GM19372 (cell line): Measurements from ENCODE around the gene FAAP24.
"Not testable (repeated sequence)": the region's sequence is repeated elsewhere in the genome, so short reads cannot be mapped to it uniquely, and the experiment has no call there.

Experiments
- ATAC-seq: cut with Tn5 transposase; IDR thresholded peaks from one replicate; pipeline ENCODE4 v1.9.1; 2021; ENCODE audit warnings: mild to moderate bottlenecking, low read depth, moderate library complexity; ENCODE audit not compliant: unreplicated experiment

The FAAP24 gene, protein sequence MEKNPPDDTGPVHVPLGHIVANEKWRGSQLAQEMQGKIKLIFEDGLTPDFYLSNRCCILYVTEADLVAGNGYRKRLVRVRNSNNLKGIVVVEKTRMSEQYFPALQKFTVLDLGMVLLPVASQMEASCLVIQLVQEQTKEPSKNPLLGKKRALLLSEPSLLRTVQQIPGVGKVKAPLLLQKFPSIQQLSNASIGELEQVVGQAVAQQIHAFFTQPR

DNA sequence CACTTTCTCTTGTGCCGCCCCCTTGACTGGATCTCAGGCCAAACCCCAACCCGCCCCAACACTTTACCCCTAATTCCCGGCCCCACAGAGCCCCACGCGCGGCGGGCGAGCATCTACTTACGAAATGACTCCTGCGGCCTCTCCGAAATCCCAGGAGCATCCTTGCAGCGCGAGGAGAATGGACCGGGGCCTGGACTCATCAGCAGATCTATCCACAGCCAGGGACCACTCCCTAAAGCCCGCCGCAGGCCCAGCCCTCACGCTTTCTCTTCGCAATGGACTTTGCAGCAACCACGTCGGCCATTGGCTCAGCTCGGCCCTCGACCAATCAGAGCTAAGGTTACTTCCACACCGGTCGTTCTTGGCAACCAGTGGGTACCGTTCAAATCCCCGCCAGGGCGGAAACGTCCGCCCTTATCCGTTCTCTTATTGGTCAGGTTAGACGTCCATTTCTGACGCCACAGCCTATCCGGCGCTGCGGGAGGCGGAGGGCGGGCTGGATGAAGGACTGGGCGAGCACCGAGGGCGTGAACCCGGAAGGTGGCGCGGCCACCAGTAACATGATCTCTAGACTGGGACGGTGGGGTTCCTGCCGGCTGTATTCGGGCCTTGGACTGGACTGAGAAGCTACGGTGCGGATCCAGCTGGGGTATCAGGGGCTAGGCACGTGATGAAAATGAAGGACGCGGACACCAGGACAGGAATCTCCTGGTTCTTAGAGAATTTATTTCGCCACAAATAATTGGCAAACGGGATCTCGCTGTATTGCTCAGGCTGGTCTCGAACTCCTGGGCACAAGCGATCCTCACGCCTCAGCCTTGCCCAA, at the start of gene FAAP24, which contains the start of gene CEP89:
Gene FAAP24, plus strand, starts transcription at position 528 of the 826 bp plus-strand sequence. CDS start 955 bp downstream, outside the sequence.
Gene CEP89, minus strand, starts transcription at position 244 of the 826 bp plus-strand sequence. Its CDS starts 84 bp downstream, at position 160.
- peak; percentile 99 for ATAC-seq

DNA sequence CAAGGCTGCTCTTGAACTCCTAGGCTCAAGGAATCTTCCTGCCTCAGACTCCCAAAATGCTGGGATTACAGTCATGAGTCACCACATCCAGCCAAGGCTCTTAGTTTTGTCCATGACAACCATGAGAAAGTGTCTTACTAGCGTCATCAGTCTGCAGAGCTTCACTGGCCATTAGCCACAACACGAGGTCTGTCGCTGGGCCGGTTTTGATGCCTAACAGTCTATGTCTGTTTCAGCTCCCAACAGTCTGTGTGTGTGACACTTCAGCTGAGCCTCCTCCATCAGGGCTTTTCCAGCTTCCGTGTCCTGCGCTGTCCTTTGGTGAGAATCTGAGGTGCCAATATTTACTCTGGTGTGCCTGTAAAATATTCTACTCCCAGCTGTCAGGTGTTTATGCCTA, 47.8 kb upstream of the FAAP24 start:
- no peak for ATAC-seq

DNA sequence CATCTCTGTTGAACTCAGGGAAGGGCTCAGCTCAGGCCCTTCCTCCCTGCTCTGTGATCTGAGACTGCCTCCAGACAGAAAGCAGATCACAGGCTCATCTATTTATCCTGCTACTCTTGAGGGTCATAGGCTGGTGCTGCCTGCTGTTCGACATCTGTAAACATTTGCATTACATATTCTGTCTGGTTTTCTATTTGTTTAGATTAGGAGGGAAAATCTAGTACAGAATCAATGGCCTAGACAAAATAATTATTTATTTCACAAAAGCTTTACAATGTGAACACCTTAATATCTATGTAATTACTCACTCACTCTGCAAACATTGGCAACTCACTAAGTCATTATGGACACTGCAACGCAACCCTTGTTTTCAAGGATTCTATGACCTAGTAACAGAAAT, 43.2 kb upstream of the FAAP24 start:
- ATAC-seq: no peak

DNA sequence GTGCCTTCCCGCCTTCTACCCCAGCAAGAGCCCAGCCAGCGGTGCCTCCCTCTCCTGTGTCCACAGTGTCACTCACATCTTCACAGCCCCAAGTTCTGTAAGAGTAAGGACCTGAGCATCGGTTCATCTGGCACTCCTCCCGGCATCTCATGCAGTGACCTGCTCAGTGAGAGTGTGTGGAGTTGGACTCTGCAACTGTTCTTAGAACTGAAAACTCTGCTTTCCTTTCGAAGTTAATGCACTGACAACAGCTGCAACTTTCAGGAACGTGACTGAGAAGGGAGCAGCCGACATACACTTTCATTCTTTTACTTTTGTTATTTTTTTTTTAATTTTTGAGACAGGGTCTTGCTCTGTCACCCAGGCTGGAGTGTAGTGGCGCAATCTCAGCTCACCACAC, 41.5 kb upstream of the FAAP24 start:
- no peak for ATAC-seq

DNA sequence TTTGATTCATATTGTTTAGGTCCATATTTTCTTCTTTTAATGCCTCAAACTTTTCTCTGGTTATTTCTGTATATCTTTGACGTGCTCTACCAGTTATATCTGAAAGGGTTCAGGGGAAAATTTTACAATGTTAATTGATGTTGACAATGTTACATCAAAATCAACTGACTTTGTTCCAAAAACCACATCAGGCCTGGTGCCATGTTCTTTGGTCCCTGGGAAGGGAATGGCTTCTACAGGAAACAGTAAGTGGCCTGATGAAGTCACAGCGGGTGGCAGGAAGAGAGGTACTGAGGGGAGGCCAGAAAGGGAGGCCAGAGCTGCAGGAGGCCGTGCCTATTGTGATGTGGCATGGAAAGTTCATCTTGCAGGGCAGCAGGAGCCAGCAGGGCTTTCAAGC, 38.5 kb upstream of the FAAP24 start:
- ATAC-seq: no peak

DNA sequence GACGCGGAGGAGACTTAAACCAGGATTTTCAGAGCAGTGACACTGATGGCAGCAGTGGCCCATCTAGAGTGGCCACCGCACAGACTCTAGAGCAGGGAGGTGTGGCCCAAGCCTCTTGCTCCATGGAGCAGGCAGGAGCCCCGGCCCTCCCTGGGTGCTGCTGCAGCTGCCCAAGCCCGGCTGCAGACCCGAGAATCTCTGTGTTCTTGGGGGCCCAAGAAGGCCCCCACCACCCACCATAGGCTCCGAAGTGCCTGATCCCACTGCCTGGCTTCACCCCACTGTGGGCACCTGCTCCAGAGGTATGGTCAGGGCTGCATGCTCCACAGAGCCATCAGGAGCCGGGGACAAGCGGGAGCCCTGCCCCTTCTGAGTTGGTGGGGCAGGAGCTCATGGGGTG, 36.4 kb upstream of the FAAP24 start:
- ATAC-seq: no peak

DNA sequence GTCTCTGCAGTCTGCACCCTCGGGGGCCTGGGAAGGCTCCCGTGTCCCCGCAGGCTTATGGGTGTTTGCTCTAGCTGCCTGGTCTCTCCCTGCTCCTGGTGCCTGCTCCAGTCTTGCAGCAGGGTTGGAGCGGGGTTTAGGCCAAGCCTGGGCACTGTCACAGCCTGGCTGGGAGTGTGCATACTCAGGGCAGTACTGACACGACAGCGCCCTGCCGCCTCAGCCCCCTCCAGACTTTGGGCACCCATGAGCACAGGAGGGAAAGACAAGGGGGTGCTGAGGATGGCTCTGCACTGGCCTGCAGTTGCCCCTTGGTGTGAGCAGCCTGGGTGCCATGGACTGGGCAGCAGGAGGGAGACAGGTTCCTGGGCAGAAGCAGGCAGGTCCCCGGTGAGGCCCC, 36.0 kb upstream of the FAAP24 start:
- no peak for ATAC-seq

DNA sequence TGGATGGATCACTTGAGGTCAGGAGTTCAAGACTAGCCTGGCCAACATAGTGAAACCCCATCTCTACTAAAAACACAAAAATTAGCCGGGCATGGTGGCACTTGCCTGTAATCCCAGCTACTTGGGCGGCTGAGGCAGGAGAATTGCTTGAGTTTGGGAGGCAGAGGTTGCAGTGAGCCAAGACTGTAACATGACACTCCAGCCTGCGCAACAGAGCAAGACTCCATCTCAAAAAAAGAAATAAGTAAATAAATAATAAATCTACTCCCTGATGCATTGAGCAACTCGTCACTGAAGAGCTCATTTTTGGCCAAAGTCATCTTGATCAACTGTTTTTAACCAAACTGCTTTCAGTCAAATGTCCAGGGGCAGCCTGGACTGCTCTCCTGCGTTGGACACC, 30.8 kb upstream of the FAAP24 start:
- ATAC-seq: not testable (repeated sequence)

DNA sequence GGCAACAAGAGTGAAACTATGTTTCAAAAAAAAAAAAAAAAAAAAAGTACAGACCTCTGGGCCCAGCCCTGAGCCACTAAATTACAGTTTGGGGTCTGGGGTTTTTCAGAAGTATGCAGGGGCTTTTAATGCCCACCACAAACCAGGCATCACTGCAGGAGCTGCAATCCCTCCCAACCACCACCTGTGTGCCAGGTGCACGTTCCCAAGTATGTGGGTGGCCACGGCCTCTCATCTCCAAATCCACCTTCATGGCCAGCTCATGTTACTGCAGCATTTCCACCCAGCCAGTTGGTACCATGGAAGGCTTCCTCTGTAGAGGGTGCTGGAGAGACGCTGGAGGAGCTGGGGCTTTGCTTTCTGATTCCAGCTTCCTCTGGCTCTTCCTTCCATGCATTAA, 26.8 kb upstream of the FAAP24 start:
- ATAC-seq: no peak

DNA sequence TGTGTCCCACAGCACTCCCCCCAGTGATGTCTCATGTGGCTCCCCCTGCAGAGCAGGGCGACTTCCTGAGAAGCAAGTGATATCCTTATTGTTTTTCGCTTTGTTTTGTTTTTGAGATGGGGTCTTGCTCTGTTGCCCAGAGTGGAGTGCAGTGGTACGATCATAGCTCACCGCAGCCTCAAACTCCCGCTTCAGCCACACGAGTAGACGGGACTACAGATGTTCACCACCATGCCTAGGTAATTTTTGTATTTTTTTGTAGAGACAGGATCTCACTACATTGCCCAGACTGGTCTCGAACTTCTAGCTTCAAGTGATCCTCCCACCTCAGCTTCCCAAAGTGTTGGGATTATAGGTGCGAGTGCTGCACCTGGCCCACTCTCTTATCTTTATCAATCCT, 5.3 kb upstream of the FAAP24 start:
- ATAC-seq: no peak

DNA sequence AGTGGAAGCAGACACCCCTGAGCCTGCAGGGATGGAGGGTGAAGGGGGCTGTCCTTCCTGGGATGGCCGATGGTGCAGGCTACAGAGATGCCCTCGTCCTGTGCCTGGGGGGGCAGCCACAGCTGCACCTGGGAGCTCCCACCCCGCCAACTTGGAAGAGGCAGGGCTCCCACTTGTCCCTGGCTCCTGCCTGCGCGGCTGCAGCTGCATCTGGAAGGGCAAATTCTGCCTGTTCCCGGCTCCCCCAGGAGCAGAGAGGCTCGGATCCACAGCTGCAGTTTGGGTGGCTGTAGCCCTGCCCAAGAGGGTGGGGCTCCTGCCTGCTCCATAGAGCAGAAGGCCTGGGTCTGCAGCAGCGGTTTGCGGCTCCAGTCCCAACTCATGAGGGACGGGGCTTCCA, 2.5 kb upstream of the FAAP24 start:
- no peak for ATAC-seq

DNA sequence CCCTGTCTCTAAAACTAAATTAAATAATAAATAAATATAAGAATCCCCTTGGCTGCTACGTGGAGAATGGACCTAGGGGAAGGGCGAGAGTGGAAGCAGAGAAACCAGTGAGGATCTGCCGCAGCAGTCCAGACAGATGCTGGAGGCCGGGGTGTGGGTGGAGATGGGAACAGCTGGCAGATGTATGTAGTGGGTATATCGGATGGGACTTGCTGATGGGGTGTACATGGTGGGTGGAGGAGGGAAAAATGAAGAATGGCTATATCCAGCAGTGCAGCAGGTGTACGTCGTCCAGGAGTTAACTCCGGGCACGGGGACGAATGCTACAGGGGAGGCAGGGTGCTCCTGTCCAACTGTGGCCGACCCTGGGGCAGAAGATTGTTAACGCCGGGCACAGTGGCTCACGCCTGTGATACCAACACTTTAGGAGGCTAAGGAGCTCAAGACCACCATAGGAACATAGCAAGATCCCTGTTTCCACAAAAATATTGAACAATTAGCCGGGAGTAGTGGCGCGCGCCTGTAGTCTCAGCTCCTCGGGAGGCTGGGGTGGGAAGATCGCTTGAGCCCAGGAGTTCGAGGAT, 938 bp upstream of the FAAP24 start:
- ATAC-seq: no peak

DNA sequence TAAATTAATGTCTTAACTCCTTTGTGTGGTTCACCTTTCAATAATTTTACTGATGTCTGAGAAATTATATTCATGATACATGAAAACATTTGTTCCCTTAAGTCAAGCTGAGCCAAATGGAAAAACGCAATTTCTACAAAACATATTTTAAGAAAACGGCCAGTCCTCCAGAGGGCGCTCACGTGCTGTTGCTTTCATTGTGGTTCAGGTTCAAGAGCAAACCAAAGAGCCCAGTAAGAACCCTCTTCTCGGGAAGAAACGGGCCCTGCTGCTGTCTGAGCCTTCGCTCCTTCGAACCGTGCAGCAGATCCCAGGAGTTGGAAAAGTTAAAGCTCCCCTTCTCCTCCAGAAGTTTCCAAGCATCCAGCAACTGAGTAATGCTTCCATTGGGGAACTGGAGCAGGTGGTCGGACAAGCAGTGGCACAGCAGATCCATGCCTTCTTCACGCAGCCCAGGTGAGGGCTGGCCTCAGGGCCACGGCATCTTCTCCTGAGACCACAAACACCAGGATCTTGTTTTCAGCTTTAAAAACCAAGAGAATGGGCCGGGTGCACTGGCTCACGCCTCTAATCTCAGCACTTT, 4.3 kb downstream of the FAAP24 start:
- ATAC-seq: no peak

DNA sequence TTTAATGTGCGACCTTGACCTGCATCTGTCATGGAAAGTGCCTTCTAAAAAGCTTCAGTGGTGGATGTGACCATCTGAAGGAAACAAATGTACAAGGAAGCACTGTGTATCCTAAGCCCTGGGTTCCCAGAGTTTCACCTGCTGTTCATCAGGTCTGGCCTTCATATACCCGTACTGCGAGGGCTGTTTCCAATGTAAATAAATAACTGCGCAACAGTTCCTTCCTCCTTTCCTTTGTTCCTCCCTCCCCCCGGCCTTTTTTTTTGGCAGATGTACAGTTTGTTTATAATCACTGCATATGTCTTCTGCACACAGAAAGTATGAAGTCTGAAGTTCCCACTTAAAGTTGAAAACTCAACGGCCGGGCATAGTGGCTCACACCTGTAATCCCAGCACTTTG, 5.2 kb downstream of the FAAP24 start:
- ATAC-seq: no peak

DNA sequence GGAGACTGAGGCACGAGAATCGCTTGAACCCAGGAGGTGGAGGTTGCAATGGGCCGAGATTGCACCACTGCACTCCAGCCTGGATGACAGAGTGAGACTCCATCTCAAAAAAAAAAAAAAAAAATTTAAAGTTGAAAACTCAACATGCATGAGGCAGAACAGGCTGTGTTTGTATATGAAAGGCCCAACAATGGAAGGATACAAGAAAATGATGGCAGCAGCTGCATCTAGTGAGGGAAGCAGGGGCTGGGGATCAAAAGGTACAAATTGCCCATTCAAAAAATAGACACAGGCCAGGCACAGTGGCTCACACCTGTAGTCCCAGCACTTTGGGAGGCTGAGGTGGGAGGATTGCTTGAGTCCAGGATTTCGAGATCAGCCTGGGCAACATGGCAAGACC, 5.8 kb downstream of the FAAP24 start:
- ATAC-seq: not testable (repeated sequence)

DNA sequence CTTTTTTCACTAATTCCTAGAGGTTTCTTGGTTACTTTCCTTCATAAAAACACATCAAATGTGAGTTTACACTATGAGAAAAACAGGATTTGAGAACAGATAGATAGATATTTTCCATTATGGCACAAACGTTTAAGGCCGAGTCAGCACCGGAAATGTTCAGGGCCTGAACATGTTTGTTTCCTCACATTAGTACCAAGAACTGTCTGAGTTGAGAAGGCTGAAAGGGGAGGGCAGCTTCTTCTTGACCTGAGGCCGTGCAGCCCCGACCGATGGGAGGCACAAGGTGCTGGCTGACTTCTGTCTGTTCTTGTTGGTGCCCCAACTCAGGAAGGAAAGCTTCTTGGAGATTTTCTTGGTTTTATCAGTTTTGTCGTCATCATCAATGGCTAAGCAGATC, 7.8 kb downstream of the FAAP24 start:
- not testable (repeated sequence) for ATAC-seq

DNA sequence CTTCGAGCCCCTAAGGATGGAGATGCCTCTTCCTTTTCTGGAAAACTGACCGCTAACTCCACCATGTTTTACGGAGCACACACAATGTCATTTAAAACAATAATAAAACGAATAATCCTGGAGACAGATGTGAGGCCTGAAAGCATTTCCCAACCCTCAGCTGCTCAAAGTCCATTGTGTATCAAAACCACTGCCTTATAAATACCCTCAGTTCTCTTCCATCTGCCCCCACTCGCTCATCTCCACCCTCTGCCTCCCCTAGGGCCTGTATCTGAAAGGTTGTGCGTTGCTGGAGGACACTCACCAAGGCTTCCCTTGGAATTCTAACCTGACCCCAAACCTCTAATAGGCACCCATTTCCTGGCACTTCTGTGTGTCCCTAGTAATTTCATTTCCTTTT, 10.4 kb downstream of the FAAP24 start:
- ATAC-seq: not testable (repeated sequence)

DNA sequence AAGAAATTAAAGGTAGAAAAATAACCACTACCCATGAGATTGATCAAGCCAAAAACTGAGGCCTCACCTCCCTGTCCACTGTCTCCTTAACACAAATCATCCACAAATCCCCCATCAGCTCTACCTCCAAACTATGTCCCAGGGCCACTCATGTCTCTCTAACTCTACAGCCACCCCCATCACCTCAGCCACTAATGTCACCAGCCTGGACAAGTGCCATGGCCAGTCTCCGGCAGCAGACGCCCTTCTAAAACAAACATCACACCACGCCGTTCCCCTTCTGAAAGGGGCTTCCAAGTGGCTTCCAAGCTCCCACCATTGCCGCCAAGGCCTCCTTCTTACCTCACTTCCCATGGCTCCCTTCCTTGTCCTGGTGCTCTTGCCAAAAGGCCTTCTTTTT, 16.2 kb downstream of the FAAP24 start:
- ATAC-seq: not testable (repeated sequence)

DNA sequence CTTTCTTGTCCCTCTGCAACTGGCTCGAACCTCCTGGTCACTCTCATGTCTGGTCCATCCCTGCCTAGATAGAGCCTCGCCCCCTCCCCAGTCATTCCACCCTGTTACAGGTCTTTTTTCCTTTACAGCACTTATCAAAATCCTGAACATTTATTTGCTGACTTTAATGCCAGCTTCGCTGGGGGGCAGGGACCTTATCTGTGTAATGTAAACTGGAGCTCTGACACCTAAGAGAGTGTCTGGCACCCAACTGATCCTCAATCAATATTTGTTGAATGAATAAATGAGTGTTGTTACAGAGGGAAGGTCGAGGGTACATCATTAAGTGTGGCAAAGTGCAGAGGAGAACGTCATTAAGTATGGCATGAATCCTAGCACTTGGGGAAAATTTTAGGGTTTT, 16.7 kb downstream of the FAAP24 start:
- no peak for ATAC-seq

DNA sequence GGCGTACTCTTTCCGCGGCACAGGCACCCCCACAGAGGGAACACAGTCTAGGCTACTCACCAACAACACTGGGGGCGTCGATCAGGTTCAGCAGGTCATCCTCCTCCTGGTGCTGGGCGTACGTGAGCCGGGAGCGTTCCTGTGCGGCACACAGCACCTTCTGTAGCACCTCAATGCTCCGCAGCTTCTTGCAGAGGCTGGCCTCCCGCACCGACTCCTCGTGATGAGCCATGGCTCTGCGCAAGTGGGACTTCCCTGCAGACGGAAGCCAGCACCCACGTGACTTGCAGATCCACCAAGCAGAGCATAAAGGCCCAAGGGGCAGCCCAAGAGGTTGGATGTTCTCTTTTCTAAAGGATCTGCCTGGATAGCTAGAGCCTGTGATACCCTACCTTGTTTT, 23.9 kb downstream of the FAAP24 start:
- not testable (repeated sequence) for ATAC-seq

DNA sequence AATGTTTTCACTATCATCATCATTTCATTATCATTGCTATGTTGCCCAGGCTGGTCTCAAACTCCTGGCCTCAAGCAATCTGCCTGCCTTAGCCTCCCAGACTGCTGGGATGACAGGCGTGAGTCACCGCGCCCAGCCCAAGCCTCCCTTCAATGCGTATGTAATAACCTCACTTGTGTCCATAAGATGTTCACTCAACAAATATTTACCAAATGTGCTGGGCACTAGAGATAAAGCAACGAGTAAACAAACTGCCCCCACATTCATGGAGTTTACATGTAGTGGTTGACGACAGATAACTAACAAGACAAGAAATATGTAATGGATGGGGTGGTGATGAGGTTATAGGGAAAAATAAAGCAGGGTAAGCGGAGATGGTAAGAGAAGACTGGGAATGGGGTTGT, 25.0 kb downstream of the FAAP24 start:
- ATAC-seq: not testable (repeated sequence)
